Lower leg skin (tissue), 3 donors: ENCODE results near the gene CARD11.

Source experiments
- CTCF ChIP-seq, 3 donors: fragments of 450-650 bp; IDR thresholded peaks; one replicate each; pipeline ENCODE4 v1.5.1; 2016; ENCODE audit warnings: antibody characterized with exemption in 3 of 3, mild to moderate bottlenecking in 3 of 3, moderate library complexity in 2 of 3
- POLR2A ChIP-seq, 2 donors: fragments of 450-650 bp; IDR thresholded peaks; one replicate each; pipeline ENCODE4 v1.6.1; 2016 to 2017; ENCODE audit warnings: antibody characterized with exemption in 2 of 2, mild to moderate bottlenecking in 1 of 2, moderate library complexity in 1 of 2

- TF ChIP-seq CTCF (IDR thresholded peaks at IDR 0.05) (no peak), POLR2A (IDR thresholded peaks at IDR 0.05) (no peak)
Measured at GRCh38 chr7:2878306-2878705, 165.4 kb downstream of the CARD11 start.
